ENCODE measurements around the gene SLC44A1. TPM values are rescaled to one million over a fixed set of nuclear protein-coding genes. Genes with fewer than 3 reads are reported as not detected.

SLC44A1 gene
- total and polyA plus RNA-seq, 2 of the 13 experiments (the other 11 are each of a cell fraction or from before 2014, with no cell fraction given): 21.4 to 40.8 TPM

GRCh38 chr9:105459336-105459735 is 214.9 kb downstream of the SLC44A1 start (continued):
- no peak for TF ChIP-seq ZNF574 (CRISPR knock-in tag; IDR thresholded peaks at IDR 0.05)
- TF ChIP-seq ZNF296 (CRISPR knock-in tag; conservative IDR thresholded peaks at IDR 0.05): no peak

- H3K9ac ChIP-seq (ENCODE audit: insufficient read depth, low read depth, low read length): no peak overlapping the region
- no peak for FAIRE-seq
- no peaks in the 10 kb centered on the region for H4K20me1 ChIP-seq (ENCODE audit: insufficient read depth, low read length)
- no peaks in the 10 kb centered on the region for H3K79me2 ChIP-seq (ENCODE audit: insufficient read depth, low read length)
- no peak for ATAC-seq
- intact Hi-C loops (cut with micrococcal nuclease; ENCODE audit: unreplicated experiment) (no loop called here), in situ Hi-C loops (cut with HindIII; ENCODE audit: extremely low pct_ligation_motif_present, low pct_unique_long_range_greater_than_20kb) (no loop called here)
- ChIA-PET POLR2A (interaction anchor here (1.1 kb wide), 1 partner anchor 14 kb away, joined by 4 read pairs; no protein-coding TSS in a partner anchor), CTCF (ENCODE audit: low intra/inter-chr PET ratio, low total read pairs) (no interaction called here)
- no peaks in the 10 kb centered on the region for H3K9me3 ChIP-seq (ENCODE audit: low read length)
- 97% methylated on average over 3 of the region's 3 CpGs for WGBS (ENCODE audit: low lambda C conversion rate)
- H2AFZ ChIP-seq (ENCODE audit: low read length): no peak overlapping the region
- peaks cover 3 to 48% of the 10 kb centered on the region in 2 experiments; a peak in 4 of 5 replicates for H3K36me3 ChIP-seq (replicated peaks in 1 of 2; ENCODE audit: control insufficient read depth in 1 of 2, insufficient read depth in 2 of 2, low read length in 2 of 2)
- BruUV-seq (replicated peaks): no TSS peak
- no peak overlapping the region for H3K4me3 ChIP-seq (replicated peaks in 1 of 3; ENCODE audit: insufficient read depth in 1 of 3, low read depth in 2 of 3, low read length in 3 of 3)
- no peak overlapping the region for H3K27ac ChIP-seq (ENCODE audit: extremely low read length, insufficient read depth, low read length)
- no peak overlapping the region for H3K4me2 ChIP-seq (ENCODE audit: low read depth, low read length)
- no peak for TF ChIP-seq ZNF207 (IDR thresholded peaks at IDR 0.05; ENCODE audit: borderline replicate concordance)
- no peak for TF ChIP-seq SMARCC2 (IDR thresholded peaks at IDR 0.05)
- TF ChIP-seq ZNF740 (CRISPR knock-in tag; IDR thresholded peaks at IDR 0.05): no peak
- TF ChIP-seq ZFP41 (CRISPR knock-in tag; IDR thresholded peaks at IDR 0.05; ENCODE audit: borderline replicate concordance): no peak
- TF ChIP-seq ZNF609 (CRISPR knock-in tag; IDR thresholded peaks at IDR 0.05; ENCODE audit: borderline replicate concordance): no peak
- no peak for DNase-seq (ENCODE audit: low spot score)
- H3K4me1 ChIP-seq (ENCODE audit: insufficient read depth, low read length): no peaks in the 10 kb centered on the region
- no peaks in the 10 kb centered on the region for H3K27me3 ChIP-seq (ENCODE audit: control insufficient read depth in 1 of 2, insufficient read depth in 2 of 2, low read length in 2 of 2)
These were observed 222.5 kb downstream of the SLC44A1 start for GRCh38 chr9:105466898-105467455.
